ENCODE measurements around the gene CEP112. TPM values are rescaled to one million over a fixed set of nuclear protein-coding genes. Genes with fewer than 3 reads are reported as not detected.
"Not testable (repeated sequence)": the region's sequence is repeated elsewhere in the genome, so short reads cannot be mapped to it uniquely, and the experiment has no call there.

Gene CEP112
- total RNA-seq, 1 donor from 2014 or later, result 21.8 TPM

GRCh38 chr17:66087073-66087472 lies 104.9 kb downstream of the CEP112 start:
- Mint-ChIP-seq H3K27ac (ENCODE audit: unreplicated experiment) (peak overlapping the region; percentile 87), H3K36me3 (ENCODE audit: low read depth) (peaks cover 17% of the 10 kb centered on the region), H3K9me3 (ENCODE audit: low read depth) (peaks cover 26% of the 10 kb centered on the region), H3K4me1 (ENCODE audit: low read depth) (peaks cover 19% of the 10 kb centered on the region), H3K4me3 (ENCODE audit: unreplicated experiment) (no peak overlapping the region), H3K27me3 (ENCODE audit: low read depth) (no peaks in the 10 kb centered on the region)
- TF ChIP-seq CTCF (IDR thresholded peaks at IDR 0.05), result no peak
- no peak for DNase-seq (ENCODE audit: low spot score)

- no peak for TF ChIP-seq CTCF (IDR thresholded peaks at IDR 0.05)
- DNase-seq (ENCODE audit: low spot score), result no peak
- Mint-ChIP-seq H3K9me3 (ENCODE audit: low read depth) (peaks cover 18% of the 10 kb centered on the region), H3K36me3 (ENCODE audit: low read depth) (peaks cover 15% of the 10 kb centered on the region), H3K27ac (ENCODE audit: unreplicated experiment) (no peak overlapping the region), H3K27me3 (ENCODE audit: low read depth) (no peaks in the 10 kb centered on the region), H3K4me3 (ENCODE audit: unreplicated experiment) (no peak overlapping the region), H3K4me1 (ENCODE audit: low read depth) (peaks cover 19% of the 10 kb centered on the region)
Observed at GRCh38 chr17:66085221-66085620, 106.7 kb downstream of the CEP112 start.

- H3K27ac Mint-ChIP-seq (ENCODE audit: unreplicated experiment); H3K9me3 Mint-ChIP-seq (ENCODE audit: low read depth); H3K27me3 Mint-ChIP-seq (ENCODE audit: low read depth); DNase-seq (ENCODE audit: low spot score); H3K4me1 Mint-ChIP-seq (ENCODE audit: low read depth); H3K4me3 Mint-ChIP-seq (ENCODE audit: unreplicated experiment); H3K36me3 Mint-ChIP-seq (ENCODE audit: low read depth): not testable (repeated sequence)
Observed at GRCh38 chr17:66080670-66081069, 111.3 kb downstream of the CEP112 start.

GRCh38 chr17:66076546-66077190 lies 115.3 kb downstream of the CEP112 start:
- DNase-seq (ENCODE audit: low spot score), result no peak
- no peak overlapping the region for H3K4me3 Mint-ChIP-seq (ENCODE audit: unreplicated experiment)
- no peak overlapping the region for H3K27ac Mint-ChIP-seq (ENCODE audit: unreplicated experiment)
- peaks cover 5% of the 10 kb centered on the region for H3K36me3 Mint-ChIP-seq (ENCODE audit: low read depth)
- H3K9me3 Mint-ChIP-seq (ENCODE audit: low read depth), result peaks cover 6% of the 10 kb centered on the region
- no peak for TF ChIP-seq CTCF (IDR thresholded peaks at IDR 0.05)
- H3K27me3 Mint-ChIP-seq (ENCODE audit: low read depth), result no peaks in the 10 kb centered on the region
- peaks cover 5% of the 10 kb centered on the region for H3K4me1 Mint-ChIP-seq (ENCODE audit: low read depth)

- Mint-ChIP-seq H3K4me1 (ENCODE audit: low read depth) (peaks cover 5% of the 10 kb centered on the region), H3K36me3 (ENCODE audit: low read depth) (no peaks in the 10 kb centered on the region)
- DNase-seq (ENCODE audit: low spot score), result no peak
Observed at GRCh38 chr17:66073384-66073783, 118.5 kb downstream of the CEP112 start.

More at GRCh38 chr17:66073384-66073783, 118.5 kb downstream of the CEP112 start:
- peaks cover 2% of the 10 kb centered on the region for H3K9me3 Mint-ChIP-seq (ENCODE audit: low read depth)
- H3K27ac Mint-ChIP-seq (ENCODE audit: unreplicated experiment), result no peak overlapping the region
- no peak overlapping the region for H3K4me3 Mint-ChIP-seq (ENCODE audit: unreplicated experiment)
- no peak for TF ChIP-seq CTCF (IDR thresholded peaks at IDR 0.05)
- no peaks in the 10 kb centered on the region for H3K27me3 Mint-ChIP-seq (ENCODE audit: low read depth)
